Ascending aorta (tissue), 2 donors: ENCODE data around the gene NLRC4. TPM values are rescaled to one million over a fixed set of nuclear protein-coding genes. Genes with fewer than 3 reads are reported as not detected.
A peak's percentile ranks its signal among the peaks of the same experiment; 100 is the strongest.
"Not testable (repeated sequence)": the region's sequence is repeated elsewhere in the genome, so short reads cannot be mapped to it uniquely, and the experiment has no call there.

ENCODE experiments used
- DNase-seq, 2 donors: peaks; one replicate each; pipeline ENCODE4 v3.0.0-alpha.2; 2019; ENCODE audit warnings: low spot score in 2 of 2
- H3K27ac ChIP-seq, 2 donors: fragments of 200-600 bp; sonication (generic); one replicate each; pipeline ENCODE4 v1.5.1; 2016 to 2017; ENCODE audit warnings: mild to moderate bottlenecking in 1 of 2
- H3K27me3 ChIP-seq: fragments of 200-600 bp; sonication (generic); one replicate; pipeline ENCODE4 v1.5.1; 2017
- H3K36me3 ChIP-seq, 2 donors: fragments of 200-600 bp; sonication (generic); one replicate each; pipeline ENCODE4 v1.5.1; 2016
- H3K4me1 ChIP-seq, 2 donors: fragments of 200-600 bp; sonication (generic); one replicate each; pipeline ENCODE4 v1.5.1; 2016 to 2017; ENCODE audit warnings: mild to moderate bottlenecking in 1 of 2
- H3K4me3 ChIP-seq, 2 donors: fragments of 200-600 bp; sonication (generic); one replicate each; pipeline ENCODE4 v1.5.1; 2016 to 2017; ENCODE audit warnings: mild to moderate bottlenecking in 1 of 2
- H3K9me3 ChIP-seq, 2 donors: fragments of 200-600 bp; sonication (generic); one replicate each; pipeline ENCODE4 v1.5.1; 2016
- CTCF ChIP-seq, 3 experiments: fragments of 200-600 bp in 2 of 3; fragments of 450-650 bp in 1 of 3; sonication (generic) in 2 of 3; IDR thresholded peaks; one replicate each; pipeline ENCODE4 v1.5.1; 2016 to 2019; ENCODE audit warnings: antibody characterized with exemption in 3 of 3, mild to moderate bottlenecking in 1 of 3, moderate library complexity in 1 of 3
- intact Hi-C: fragments of 100-400 bp; cut with DNase I; formaldehyde crosslinking; loops from one replicate; pipeline ENCODE4 v1.15.1; 2023
- total RNA-seq: library from RNA; depleted of rRNA; stranded (reverse); fragments of >200 nt; gene quantifications from one replicate; pipeline ENCODE4 v1.1.0, GENCODE V29; 2016

The NLRC4 gene
- total RNA-seq: 2.3 TPM

GRCh38 chr2:32264422-32265105 lies at the start of gene NLRC4:
NLRC4 (minus strand) TSS chr2:32264886; CDS start chr2:32256775, 8,111 bp downstream.
- TF ChIP-seq CTCF (IDR thresholded peaks at IDR 0.05): no peak
- H3K27ac ChIP-seq: peak within 1 kb of the TSS in 1 of 2 donors; percentile 2
- H3K4me1 ChIP-seq: no peaks in the 10 kb centered on the region
- no peaks in the 10 kb centered on the region for H3K27me3 ChIP-seq
- no peak for DNase-seq
- intact Hi-C loops: no loop called here
- H3K9me3 ChIP-seq: no peaks in the 10 kb centered on the region
- peak within 1 kb of the TSS in 1 of 2 donors; percentile 13 for H3K4me3 ChIP-seq
- no peaks in the 10 kb centered on the region for H3K36me3 ChIP-seq

GRCh38 chr2:32310577-32310976 lies 45.9 kb upstream of the NLRC4 start:
- Histone ChIP-seq H3K4me1 (no peaks in the 10 kb centered on the region), H3K27me3 (no peaks in the 10 kb centered on the region), H3K4me3 (no peak overlapping the region), H3K9me3 (no peaks in the 10 kb centered on the region), H3K27ac (no peak overlapping the region), H3K36me3 (peaks cover 9 to 28% of the 10 kb centered on the region in 2 donors)
- intact Hi-C loops: no loop called here
- DNase-seq: no peak
- no peak for TF ChIP-seq CTCF (IDR thresholded peaks at IDR 0.05)

- DNase-seq, H3K27me3 ChIP-seq, H3K4me3 ChIP-seq, H3K27ac ChIP-seq, H3K4me1 ChIP-seq, H3K9me3 ChIP-seq, intact Hi-C loops: not testable (repeated sequence)
- H3K36me3 ChIP-seq: peaks cover 25 to 40% of the 10 kb centered on the region in 2 donors
Measured at GRCh38 chr2:32293966-32294562, 29.4 kb upstream of the NLRC4 start.

- H3K27ac ChIP-seq, DNase-seq, intact Hi-C loops, H3K9me3 ChIP-seq, H3K4me1 ChIP-seq, H3K27me3 ChIP-seq, H3K4me3 ChIP-seq: not testable (repeated sequence)
- peaks cover 21 to 34% of the 10 kb centered on the region in 2 donors for H3K36me3 ChIP-seq
Measured at GRCh38 chr2:32293493-32293892, 28.8 kb upstream of the NLRC4 start.

- no peaks in the 10 kb centered on the region for H3K27me3 ChIP-seq
- H3K9me3 ChIP-seq: no peaks in the 10 kb centered on the region
- no peak for DNase-seq
- H3K36me3 ChIP-seq: peaks cover 19 to 22% of the 10 kb centered on the region in 2 donors
- intact Hi-C loops: no loop called here
- H3K4me1 ChIP-seq: no peaks in the 10 kb centered on the region
- H3K27ac ChIP-seq: no peak overlapping the region
- TF ChIP-seq CTCF (IDR thresholded peaks at IDR 0.05): no peak
- H3K4me3 ChIP-seq: no peak overlapping the region
Measured at GRCh38 chr2:32291746-32292145, 27.1 kb upstream of the NLRC4 start.

- no peak for TF ChIP-seq CTCF (IDR thresholded peaks at IDR 0.05)
- Histone ChIP-seq H3K4me1 (no peaks in the 10 kb centered on the region), H3K4me3 (no peak overlapping the region), H3K27ac (no peak overlapping the region), H3K9me3 (no peaks in the 10 kb centered on the region), H3K27me3 (no peaks in the 10 kb centered on the region), H3K36me3 (peaks cover 9 to 14% of the 10 kb centered on the region in 2 donors)
- intact Hi-C loops: no loop called here
- no peak for DNase-seq
Measured at GRCh38 chr2:32290000-32290339, 25.3 kb upstream of the NLRC4 start.
